Keratinocyte (primary cell): ENCODE measurements around the gene TTI1. TPM values are rescaled to one million over a fixed set of nuclear protein-coding genes. Genes with fewer than 3 reads are reported as not detected.

ENCODE experiments used
- DNase-seq: peaks from one replicate; pipeline ENCODE4 v3.0.0-alpha.2; 2011; ENCODE audit warnings: low read depth, missing footprints, low spot score
- FAIRE-seq: peaks from 2 replicates; lab custom pipeline; 2011; peaks lifted over from hg19 to GRCh38; lab: Jason Lieb, UNC
- H2AFZ ChIP-seq: 2 replicates; pipeline ENCODE4 v1.6.0; 2012; ENCODE audit warnings: low read length, control low read depth, inconsistent platforms; ENCODE audit not compliant: control insufficient read depth
- H3K27ac ChIP-seq: 2 replicates; pipeline ENCODE4 v1.5.1; 2011; ENCODE audit warnings: low read length; ENCODE audit not compliant: control insufficient read depth, insufficient read depth
- H3K27me3 ChIP-seq: 3 replicates; pipeline ENCODE4 v1.6.0; 2011; ENCODE audit warnings: low read length; ENCODE audit not compliant: control insufficient read depth, insufficient read depth; ENCODE audit errors: extremely low read depth
- H3K36me3 ChIP-seq, 2 experiments: 2 replicates in 1 of 2; 3 replicates in 1 of 2; pipeline ENCODE4 v1.5.1; 2011; ENCODE audit warnings: low read length in 2 of 2, mild to moderate bottlenecking in 1 of 2; ENCODE audit not compliant: control insufficient read depth in 2 of 2, insufficient read depth in 2 of 2; ENCODE audit errors: extremely low read depth in 1 of 2
- H3K4me1 ChIP-seq: 3 replicates; pipeline ENCODE4 v1.5.1; 2011; ENCODE audit warnings: low read length; ENCODE audit not compliant: control insufficient read depth, insufficient read depth; ENCODE audit errors: extremely low read depth
- H3K4me2 ChIP-seq: 3 replicates; pipeline ENCODE4 v1.6.0; 2011; ENCODE audit warnings: low read depth, low read length; ENCODE audit not compliant: control insufficient read depth, insufficient read depth; ENCODE audit errors: extremely low read depth
- H3K4me3 ChIP-seq, 3 experiments: fragments of 200-600 bp in 1 of 3; sonication (generic) in 1 of 3; 2 replicates in 2 of 3; 3 replicates in 1 of 3; pipeline ENCODE4 v1.5.1; 2011 to 2016; ENCODE audit warnings: low read length in 3 of 3, mild to moderate bottlenecking in 3 of 3, control low read depth in 2 of 3, inconsistent platforms in 1 of 3, low read depth in 1 of 3, mixed read lengths in 1 of 3, mixed run types in 1 of 3, moderate library complexity in 1 of 3; ENCODE audit not compliant: control insufficient read depth in 2 of 3, insufficient read depth in 2 of 3; ENCODE audit errors: extremely low read depth in 1 of 3
- H3K79me2 ChIP-seq: 2 replicates; pipeline ENCODE4 v1.6.0; 2012; ENCODE audit warnings: low read length; ENCODE audit not compliant: control insufficient read depth, insufficient read depth
- H3K9ac ChIP-seq: 3 replicates; pipeline ENCODE4 v1.6.0; 2011; ENCODE audit warnings: low read length; ENCODE audit not compliant: control insufficient read depth, insufficient read depth; ENCODE audit errors: extremely low read depth
- H3K9me1 ChIP-seq: 3 replicates; pipeline ENCODE4 v1.6.0; 2011; ENCODE audit warnings: low read length; ENCODE audit not compliant: control insufficient read depth, insufficient read depth; ENCODE audit errors: extremely low read depth
- H3K9me3 ChIP-seq: 2 replicates; pipeline ENCODE4 v1.5.1; 2012; ENCODE audit warnings: low read depth, low read length; ENCODE audit not compliant: control insufficient read depth
- H4K20me1 ChIP-seq: 3 replicates; pipeline ENCODE4 v1.6.0; 2011; ENCODE audit warnings: low read length; ENCODE audit not compliant: control insufficient read depth, insufficient read depth; ENCODE audit errors: extremely low read depth
- CTCF ChIP-seq, 3 experiments: IDR thresholded peaks in 1 of 3; conservative IDR thresholded peaks in 1 of 3; optimal IDR thresholded peaks in 1 of 3; 2 replicates in 2 of 3; 3 replicates in 1 of 3; pipeline versions ENCODE3 to v1.5.1; 2011; ENCODE audit warnings: low read length in 3 of 3, mild to moderate bottlenecking in 3 of 3, moderate library complexity in 2 of 3, control low read depth in 1 of 3, inconsistent platforms in 1 of 3; ENCODE audit not compliant: insufficient read depth in 2 of 3; ENCODE audit errors: extremely low read depth in 1 of 3
- EZH2 ChIP-seq: IDR thresholded peaks from one replicate; pipeline ENCODE4 v1.6.1; 2012; ENCODE audit warnings: inconsistent platforms, mild to moderate bottlenecking, low read length, moderate library complexity
- dilution Hi-C: fragments of 300-500 bp; cut with MboI; formaldehyde crosslinking; loops from one replicate; pipeline ENCODE4 v1.7.0; 2020; ENCODE audit warnings: low sequenced_read_pairs; ENCODE audit not compliant: extremely low pct_ligation_motif_present
- polyA plus RNA-seq, 5 experiments: library from polyadenylated mRNA; depleted of rRNA in 3 of 5; stranded (reverse) in 3 of 5; stranded (forward) in 1 of 5; unstranded in 1 of 5; fragments of >200 nt; gene quantifications; 1 replicate in 1 of 5; 2 replicates in 3 of 5; 3 replicates in 1 of 5; pipeline versions ENCODE4 v1.2.1 to v1.2.3, GENCODE V29; 2011 to 2012; ENCODE audit warnings: missing spikeins in 2 of 5, low read depth in 1 of 5, low replicate concordance in 1 of 5

TTI1 gene
- polyA plus RNA-seq, 1 donor (not counting 4 experiments of a cell fraction or from before 2014, with no cell fraction given), result 13.5 TPM

- Histone ChIP-seq H3K36me3 (peaks cover 13 to 23% of the 10 kb centered on the region in 2 experiments), H3K4me3 (no peak overlapping the region), H3K27ac (no peak overlapping the region), H3K9me1 (no peaks in the 10 kb centered on the region), H2AFZ (no peak overlapping the region), H3K9ac (no peak overlapping the region), H3K9me3 (no peaks in the 10 kb centered on the region), H3K4me2 (no peak overlapping the region), H3K79me2 (peaks cover 14% of the 10 kb centered on the region), H3K4me1 (no peaks in the 10 kb centered on the region), H3K27me3 (no peaks in the 10 kb centered on the region), H4K20me1 (no peaks in the 10 kb centered on the region)
- DNase-seq, result no peak
- no peak for TF ChIP-seq EZH2
- no peak for TF ChIP-seq CTCF (optimal IDR thresholded peaks at IDR 0.05 in 1 of 3, IDR thresholded peaks at IDR 0.05 in 1 of 3, conservative IDR thresholded peaks at IDR 0.05 in 1 of 3; ENCODE audit: extremely low read depth in 1 of 3, insufficient read depth in 2 of 3, low read length in 3 of 3)
- dilution Hi-C loops, result no loop called here
- FAIRE-seq, result no peak
These were observed 48.3 kb upstream of the TTI1 start for GRCh38 chr20:38081575-38081974.

- TF ChIP-seq CTCF (optimal IDR thresholded peaks at IDR 0.05 in 1 of 3, IDR thresholded peaks at IDR 0.05 in 1 of 3, conservative IDR thresholded peaks at IDR 0.05 in 1 of 3; ENCODE audit: extremely low read depth in 1 of 3, insufficient read depth in 2 of 3, low read length in 3 of 3) (no peak), EZH2 (no peak)
- no peak for DNase-seq
- Histone ChIP-seq H3K36me3 (peaks cover 8 to 14% of the 10 kb centered on the region in 2 experiments), H3K4me1 (no peaks in the 10 kb centered on the region), H3K27ac (no peak overlapping the region), H3K9ac (no peak overlapping the region), H4K20me1 (no peaks in the 10 kb centered on the region), H3K9me3 (no peaks in the 10 kb centered on the region), H3K27me3 (no peaks in the 10 kb centered on the region), H3K4me3 (no peak overlapping the region), H3K79me2 (peaks cover 14% of the 10 kb centered on the region), H2AFZ (no peak overlapping the region), H3K4me2 (no peak overlapping the region), H3K9me1 (no peaks in the 10 kb centered on the region)
- FAIRE-seq, result no peak
- dilution Hi-C loops, result no loop called here
These were observed 46.1 kb upstream of the TTI1 start for GRCh38 chr20:38079353-38079752.
